Fibroblast of lung (primary cell): Measurements from ENCODE around the gene HPGD. TPM values are rescaled to one million over a fixed set of nuclear protein-coding genes. Genes with fewer than 3 reads are reported as not detected.

ENCODE experiments used
- DNase-seq, 2 donors: peaks; one replicate each; pipeline versions ENCODE4 v3.0.0 to v3.0.0-alpha.2; 2010; ENCODE audit warnings: low read depth in 2 of 2
- H2AFZ ChIP-seq: 2 replicates; pipeline ENCODE4 v1.5.1; 2012; ENCODE audit warnings: low read length, control low read depth, inconsistent platforms
- H3K27ac ChIP-seq: 2 replicates; pipeline ENCODE4 v1.5.1; 2011; ENCODE audit warnings: low read length, control low read depth; ENCODE audit not compliant: insufficient read depth
- H3K27me3 ChIP-seq: 2 replicates; pipeline ENCODE4 v1.5.1; 2011; ENCODE audit warnings: mild to moderate bottlenecking, low read length; ENCODE audit not compliant: control insufficient read depth, insufficient read depth
- H3K36me3 ChIP-seq: 2 replicates; pipeline ENCODE4 v1.5.1; 2011; ENCODE audit warnings: low read length; ENCODE audit not compliant: control insufficient read depth, insufficient read depth
- H3K4me1 ChIP-seq: 2 replicates; pipeline ENCODE4 v1.5.1; 2011; ENCODE audit warnings: low read length; ENCODE audit not compliant: control insufficient read depth, insufficient read depth; ENCODE audit errors: extremely low read depth
- H3K4me2 ChIP-seq: 2 replicates; pipeline ENCODE4 v1.5.1; 2011; ENCODE audit warnings: low read length, control low read depth; ENCODE audit not compliant: insufficient read depth; ENCODE audit errors: extremely low read depth
- H3K4me3 ChIP-seq, 4 experiments: fragments of 200-600 bp in 1 of 4; sonication (generic) in 1 of 4; replicated peaks in 1 of 4; 2 replicates each; pipeline ENCODE4 v1.5.1; 2011 to 2016; ENCODE audit warnings: low read length in 4 of 4, low read depth in 3 of 4, mild to moderate bottlenecking in 3 of 4, control low read depth in 2 of 4, inconsistent platforms in 1 of 4, mixed read lengths in 1 of 4; ENCODE audit not compliant: insufficient read depth in 1 of 4; ENCODE audit errors: control extremely low read depth in 1 of 4
- H3K79me2 ChIP-seq: 2 replicates; pipeline ENCODE4 v1.5.1; 2012; ENCODE audit warnings: mild to moderate bottlenecking, low read length, inconsistent platforms; ENCODE audit not compliant: control insufficient read depth, insufficient read depth
- H3K9ac ChIP-seq: 2 replicates; pipeline ENCODE4 v1.5.1; 2011; ENCODE audit warnings: mild to moderate bottlenecking, low read length, control low read depth; ENCODE audit not compliant: insufficient read depth
- H3K9me3 ChIP-seq: 2 replicates; pipeline ENCODE4 v1.5.1; 2012; ENCODE audit warnings: low read depth, low read length; ENCODE audit not compliant: control insufficient read depth, insufficient read depth
- H4K20me1 ChIP-seq: 2 replicates; pipeline ENCODE4 v1.5.1; 2011; ENCODE audit warnings: low read length; ENCODE audit not compliant: control insufficient read depth, insufficient read depth; ENCODE audit errors: extremely low read depth
- EZH2 ChIP-seq: IDR thresholded peaks from 2 replicates; pipeline ENCODE4 v1.5.1; 2012; ENCODE audit warnings: low read length, control low read depth, mild to moderate bottlenecking; ENCODE audit errors: missing control alignments
- polyA plus RNA-seq, 2 donors: library from polyadenylated mRNA; depleted of rRNA in 1 of 2; stranded (reverse) in 1 of 2; unstranded in 1 of 2; fragments of >200 nt; gene quantifications; 2 replicates each; pipeline ENCODE4 v1.2.1, GENCODE V29; 2011 to 2012; ENCODE audit warnings: missing spikeins in 1 of 2
- total RNA-seq: library from RNA; depleted of rRNA; stranded (reverse); fragments of >200 nt; gene quantifications from 2 replicates; pipeline ENCODE4 v1.2.1, GENCODE V29; 2014
- TF ChIP-seq, protein P1 (sequence below), 2 donors: IDR thresholded peaks in 1 of 2; conservative IDR thresholded peaks in 1 of 2; 1 replicate in 1 of 2; 2 replicates in 1 of 2; pipeline ENCODE4 v1.5.1; 2011 to 2012; ENCODE audit warnings: low read length in 2 of 2, control low read depth in 1 of 2, inconsistent platforms in 1 of 2, low read depth in 1 of 2, mild to moderate bottlenecking in 1 of 2

Gene HPGD
- total and polyA plus RNA-seq, 2 donors (not counting 1 experiment from before 2014, with no cell fraction given), result 0.16 to 0.17 TPM

DNA sequence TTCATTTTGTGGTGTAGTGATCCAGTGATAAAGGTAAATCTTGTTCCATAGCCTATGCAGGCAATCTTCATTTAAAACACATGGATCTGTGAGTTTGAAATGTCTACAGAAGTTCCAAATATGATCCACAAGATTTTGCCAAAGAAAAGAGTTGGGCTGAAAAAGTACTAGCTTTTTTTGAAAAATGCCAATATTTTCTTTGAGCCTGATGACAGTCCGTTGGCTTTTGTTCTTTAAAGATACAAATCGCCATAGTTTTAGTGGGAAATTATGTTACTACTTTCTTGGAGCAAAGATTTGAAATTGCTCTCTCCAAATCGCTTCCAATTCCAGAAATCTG, 71.5 kb downstream of the HPGD start:
- no peak for DNase-seq
- Histone ChIP-seq H3K9ac (no peak overlapping the region), H2AFZ (no peak overlapping the region), H3K27me3 (no peaks in the 10 kb centered on the region), H3K27ac (no peak overlapping the region), H3K4me1 (no peaks in the 10 kb centered on the region), H3K4me3 (no peak overlapping the region), H4K20me1 (no peaks in the 10 kb centered on the region), H3K79me2 (no peaks in the 10 kb centered on the region), H3K4me2 (no peak overlapping the region), H3K9me3 (no peaks in the 10 kb centered on the region), H3K36me3 (no peaks in the 10 kb centered on the region)
- TF ChIP-seq, protein P1, sequence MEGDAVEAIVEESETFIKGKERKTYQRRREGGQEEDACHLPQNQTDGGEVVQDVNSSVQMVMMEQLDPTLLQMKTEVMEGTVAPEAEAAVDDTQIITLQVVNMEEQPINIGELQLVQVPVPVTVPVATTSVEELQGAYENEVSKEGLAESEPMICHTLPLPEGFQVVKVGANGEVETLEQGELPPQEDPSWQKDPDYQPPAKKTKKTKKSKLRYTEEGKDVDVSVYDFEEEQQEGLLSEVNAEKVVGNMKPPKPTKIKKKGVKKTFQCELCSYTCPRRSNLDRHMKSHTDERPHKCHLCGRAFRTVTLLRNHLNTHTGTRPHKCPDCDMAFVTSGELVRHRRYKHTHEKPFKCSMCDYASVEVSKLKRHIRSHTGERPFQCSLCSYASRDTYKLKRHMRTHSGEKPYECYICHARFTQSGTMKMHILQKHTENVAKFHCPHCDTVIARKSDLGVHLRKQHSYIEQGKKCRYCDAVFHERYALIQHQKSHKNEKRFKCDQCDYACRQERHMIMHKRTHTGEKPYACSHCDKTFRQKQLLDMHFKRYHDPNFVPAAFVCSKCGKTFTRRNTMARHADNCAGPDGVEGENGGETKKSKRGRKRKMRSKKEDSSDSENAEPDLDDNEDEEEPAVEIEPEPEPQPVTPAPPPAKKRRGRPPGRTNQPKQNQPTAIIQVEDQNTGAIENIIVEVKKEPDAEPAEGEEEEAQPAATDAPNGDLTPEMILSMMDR (conservative IDR thresholded peaks at IDR 0.05 in 1 of 2, IDR thresholded peaks at IDR 0.05 in 1 of 2; ENCODE audit: low read depth in 1 of 2, low read length in 2 of 2), result no peak
- TF ChIP-seq EZH2, result no peak

DNA sequence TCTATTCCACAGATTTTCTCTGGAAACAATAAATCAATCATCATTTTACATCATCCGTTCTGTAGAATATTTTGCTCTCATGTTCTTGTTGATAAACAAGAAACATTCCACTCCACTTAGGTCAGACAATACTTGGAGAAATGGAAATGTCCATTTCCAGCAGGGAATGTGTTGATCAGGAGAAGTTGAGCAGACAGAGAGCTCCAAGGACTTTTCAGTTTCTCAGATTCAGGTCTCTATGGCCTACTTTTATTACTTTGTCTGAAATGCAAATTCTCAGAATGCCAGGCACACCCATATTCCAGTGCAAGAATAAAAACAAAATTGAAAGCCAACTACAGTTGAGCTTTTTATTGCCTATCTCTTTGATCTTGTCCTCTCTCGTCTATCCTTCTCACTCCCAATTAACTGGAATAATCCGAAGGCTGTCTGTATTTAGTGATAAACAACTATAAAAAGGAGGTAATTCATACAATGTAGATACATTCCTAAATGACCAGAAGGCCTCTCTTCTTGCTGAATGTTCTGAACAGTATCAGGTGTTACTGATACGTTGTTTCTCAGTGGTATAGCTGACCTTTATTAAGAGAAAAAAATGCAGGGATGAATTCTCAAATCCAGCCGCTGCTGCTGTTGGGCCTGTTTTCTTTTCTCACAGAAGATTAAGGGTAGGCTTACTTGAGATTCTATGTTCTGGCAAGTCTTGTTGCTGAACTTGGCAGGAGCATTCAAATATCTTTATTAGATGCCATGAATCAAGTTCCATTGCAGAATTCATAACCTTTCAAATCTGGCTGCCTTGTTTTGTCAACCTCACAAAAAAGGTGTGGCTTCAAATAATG, 72.1 kb downstream of the HPGD start:
- H3K27me3 ChIP-seq, result no peaks in the 10 kb centered on the region
- DNase-seq, result no peak
- TF ChIP-seq, protein P1 (conservative IDR thresholded peaks at IDR 0.05 in 1 of 2, IDR thresholded peaks at IDR 0.05 in 1 of 2; ENCODE audit: low read depth in 1 of 2, low read length in 2 of 2), result no peak

DNA sequence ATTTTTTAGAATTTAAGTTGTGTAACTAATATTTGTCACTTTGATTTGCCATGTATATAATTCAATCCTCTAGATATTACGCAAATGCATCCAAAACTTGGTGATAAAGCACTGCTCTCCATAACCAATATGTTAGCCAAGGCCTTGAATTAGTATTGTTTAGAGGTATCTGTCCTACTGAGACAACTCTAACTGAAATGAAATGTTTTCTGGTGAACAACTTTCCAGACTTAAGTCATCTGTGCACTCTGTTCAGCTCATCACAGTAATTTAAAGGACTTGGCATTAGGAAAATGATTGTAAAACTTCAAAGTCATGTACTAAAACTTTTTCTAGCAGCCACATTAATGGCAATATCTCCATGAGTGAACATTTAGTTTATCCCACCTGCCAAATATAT, 73.1 kb downstream of the HPGD start:
- H3K27me3 ChIP-seq, result no peaks in the 10 kb centered on the region
- no peaks in the 10 kb centered on the region for H3K4me1 ChIP-seq
- no peak overlapping the region for H2AFZ ChIP-seq
- no peak overlapping the region for H3K27ac ChIP-seq
- no peaks in the 10 kb centered on the region for H4K20me1 ChIP-seq
- no peaks in the 10 kb centered on the region for H3K9me3 ChIP-seq
- no peak for TF ChIP-seq EZH2
- TF ChIP-seq, protein P1 (conservative IDR thresholded peaks at IDR 0.05 in 1 of 2, IDR thresholded peaks at IDR 0.05 in 1 of 2; ENCODE audit: low read depth in 1 of 2, low read length in 2 of 2), result no peak
- H3K79me2 ChIP-seq, result no peaks in the 10 kb centered on the region
- DNase-seq, result no peak
- no peaks in the 10 kb centered on the region for H3K36me3 ChIP-seq
- no peak overlapping the region for H3K4me2 ChIP-seq
- H3K9ac ChIP-seq, result no peak overlapping the region
- H3K4me3 ChIP-seq, result no peak overlapping the region

More for the DNA sequence above, 72.1 kb downstream of the HPGD start:
- Histone ChIP-seq H3K4me3 (no peak overlapping the region), H3K9me3 (no peaks in the 10 kb centered on the region), H3K4me2 (no peak overlapping the region), H3K4me1 (no peaks in the 10 kb centered on the region), H2AFZ (no peak overlapping the region), H3K36me3 (no peaks in the 10 kb centered on the region), H4K20me1 (no peaks in the 10 kb centered on the region), H3K79me2 (no peaks in the 10 kb centered on the region), H3K27ac (no peak overlapping the region), H3K9ac (no peak overlapping the region)
